Measurements from ENCODE around the gene SYCE1.
"Not testable (repeated sequence)": the region's sequence is repeated elsewhere in the genome, so short reads cannot be mapped to it uniquely, and the experiment has no call there.

SYCE1 gene

GRCh38 chr10:133608855-133609254, 43.5 kb upstream of the SYCE1 start:
- Histone ChIP-seq H2BK12ac (ENCODE audit: low read length in 2 of 2) (no peak overlapping the region), H4K91ac (ENCODE audit: low read length) (no peak overlapping the region), H3K9ac (ENCODE audit: low read length) (no peak overlapping the region)

GRCh38 chr10:133603434-133603833, 38.1 kb upstream of the SYCE1 start:
- H2AK5ac ChIP-seq (ENCODE audit: low read length, severe bottlenecking); H3K4me2 ChIP-seq (ENCODE audit: low read length, poor library complexity, severe bottlenecking); H3K9me3 ChIP-seq (ENCODE audit: control insufficient read depth, low read length); H2BK120ac ChIP-seq (ENCODE audit: low read depth, low read length); H4K8ac ChIP-seq (ENCODE audit: low read length); H3K4me1 ChIP-seq (ENCODE audit: control insufficient read depth, insufficient read depth, low read depth, low read length); H2BK15ac ChIP-seq (ENCODE audit: low read depth, poor library complexity, severe bottlenecking); H2BK12ac ChIP-seq (ENCODE audit: low read length in 2 of 2); H3K9ac ChIP-seq (ENCODE audit: low read length); H3K27ac ChIP-seq (ENCODE audit: low read length, poor library complexity, severe bottlenecking); H3K79me1 ChIP-seq (replicated peaks; ENCODE audit: low read length, poor library complexity, severe bottlenecking); H3K4ac ChIP-seq (ENCODE audit: low read depth in 1 of 2, low read length in 2 of 2); H2AFZ ChIP-seq (ENCODE audit: low read depth, low read length); H3K36me3 ChIP-seq (ENCODE audit: control insufficient read depth in 1 of 2, insufficient read depth in 2 of 2, low read depth in 1 of 2, low read length in 2 of 2); H3K4me3 ChIP-seq (ENCODE audit: insufficient read depth in 1 of 2, low read depth in 1 of 2, low read length in 2 of 2); H3K18ac ChIP-seq (ENCODE audit: low read depth in 1 of 2, low read length in 2 of 2); H2BK5ac ChIP-seq (ENCODE audit: low read depth, low read length, poor library complexity, severe bottlenecking); H3K14ac ChIP-seq (ENCODE audit: low read length in 2 of 2); H3K23ac ChIP-seq (ENCODE audit: low read length in 2 of 2); H4K91ac ChIP-seq (ENCODE audit: low read length); DNase-seq: not testable (repeated sequence)
- 75% methylated on average over 2 of the region's 2 CpGs for WGBS
- peaks cover 10 to 62% of the 10 kb centered on the region in 2 experiments for H3K27me3 ChIP-seq (ENCODE audit: control insufficient read depth in 1 of 2, insufficient read depth in 1 of 2, low read length in 2 of 2)

More at GRCh38 chr10:133608855-133609254, 43.5 kb upstream of the SYCE1 start:
- H3K4me3 ChIP-seq (ENCODE audit: insufficient read depth in 1 of 2, low read depth in 1 of 2, low read length in 2 of 2) = no peak overlapping the region
- no peak overlapping the region for H2BK5ac ChIP-seq (ENCODE audit: low read depth, low read length, poor library complexity, severe bottlenecking)
- no peak overlapping the region for H2BK15ac ChIP-seq (ENCODE audit: low read depth, poor library complexity, severe bottlenecking)
- no peak overlapping the region for H3K18ac ChIP-seq (ENCODE audit: low read depth in 1 of 2, low read length in 2 of 2)
- H3K4me2 ChIP-seq (ENCODE audit: low read length, poor library complexity, severe bottlenecking) = no peak overlapping the region
- no peak overlapping the region for H2AK5ac ChIP-seq (ENCODE audit: low read length, severe bottlenecking)
- no peak overlapping the region for H2BK120ac ChIP-seq (ENCODE audit: low read depth, low read length)
- no peaks in the 10 kb centered on the region for H3K36me3 ChIP-seq (ENCODE audit: control insufficient read depth in 1 of 2, insufficient read depth in 2 of 2, low read depth in 1 of 2, low read length in 2 of 2)
- H3K27ac ChIP-seq (ENCODE audit: low read length, poor library complexity, severe bottlenecking) = no peak overlapping the region
- H3K4ac ChIP-seq (ENCODE audit: low read depth in 1 of 2, low read length in 2 of 2) = no peak overlapping the region
- peaks cover 2% of the 10 kb centered on the region for H3K9me3 ChIP-seq (ENCODE audit: control insufficient read depth, low read length)
- H4K8ac ChIP-seq (ENCODE audit: low read length) = no peak overlapping the region
- DNase-seq = no peak
- H3K4me1 ChIP-seq (ENCODE audit: control insufficient read depth, insufficient read depth, low read depth, low read length) = no peaks in the 10 kb centered on the region
- no peak overlapping the region for H3K23ac ChIP-seq (ENCODE audit: low read length in 2 of 2)
- no peak overlapping the region for H3K14ac ChIP-seq (ENCODE audit: low read length in 2 of 2)
- no peak overlapping the region for H2AFZ ChIP-seq (ENCODE audit: low read depth, low read length)
- WGBS = 0% methylated on average over 2 of the region's 3 CpGs
- H3K27me3 ChIP-seq (ENCODE audit: control insufficient read depth in 1 of 2, insufficient read depth in 1 of 2, low read length in 2 of 2) = peaks cover 6 to 54% of the 10 kb centered on the region in 2 experiments
- H3K79me1 ChIP-seq (replicated peaks; ENCODE audit: low read length, poor library complexity, severe bottlenecking) = no peaks in the 10 kb centered on the region

GRCh38 chr10:133600657-133601056, 35.3 kb upstream of the SYCE1 start:
- Histone ChIP-seq H3K9ac (ENCODE audit: low read length) (no peak overlapping the region), H3K27ac (ENCODE audit: low read length, poor library complexity, severe bottlenecking) (no peak overlapping the region), H3K14ac (ENCODE audit: low read length in 2 of 2) (no peak overlapping the region), H2AFZ (ENCODE audit: low read depth, low read length) (no peak overlapping the region), H3K23ac (ENCODE audit: low read length in 2 of 2) (no peak overlapping the region), H4K8ac (ENCODE audit: low read length) (no peak overlapping the region), H2AK5ac (ENCODE audit: low read length, severe bottlenecking) (no peak overlapping the region), H3K27me3 (ENCODE audit: control insufficient read depth in 1 of 2, insufficient read depth in 1 of 2, low read length in 2 of 2) (peaks cover 10 to 42% of the 10 kb centered on the region in 2 experiments), H3K4me1 (ENCODE audit: control insufficient read depth, insufficient read depth, low read depth, low read length) (no peaks in the 10 kb centered on the region), H3K4ac (ENCODE audit: low read depth in 1 of 2, low read length in 2 of 2) (no peak overlapping the region), H3K18ac (ENCODE audit: low read depth in 1 of 2, low read length in 2 of 2) (no peak overlapping the region), H2BK5ac (ENCODE audit: low read depth, low read length, poor library complexity, severe bottlenecking) (no peak overlapping the region), H2BK15ac (ENCODE audit: low read depth, poor library complexity, severe bottlenecking) (no peak overlapping the region), H3K9me3 (ENCODE audit: control insufficient read depth, low read length) (no peaks in the 10 kb centered on the region), H2BK12ac (ENCODE audit: low read length in 2 of 2) (no peak overlapping the region), H4K91ac (ENCODE audit: low read length) (no peak overlapping the region), H2BK120ac (ENCODE audit: low read depth, low read length) (no peak overlapping the region), H3K4me2 (ENCODE audit: low read length, poor library complexity, severe bottlenecking) (no peak overlapping the region), H3K4me3 (ENCODE audit: insufficient read depth in 1 of 2, low read depth in 1 of 2, low read length in 2 of 2) (no peak overlapping the region), H3K79me1 (replicated peaks; ENCODE audit: low read length, poor library complexity, severe bottlenecking) (no peaks in the 10 kb centered on the region), H3K36me3 (ENCODE audit: control insufficient read depth in 1 of 2, insufficient read depth in 2 of 2, low read depth in 1 of 2, low read length in 2 of 2) (no peaks in the 10 kb centered on the region)
- DNase-seq = no peak
- WGBS = 41% methylated on average over 2 of the region's 3 CpGs

- not testable (repeated sequence) for H4K8ac ChIP-seq (ENCODE audit: low read length); H2AFZ ChIP-seq (ENCODE audit: low read depth, low read length); H3K23ac ChIP-seq (ENCODE audit: low read length in 2 of 2); H2BK15ac ChIP-seq (ENCODE audit: low read depth, poor library complexity, severe bottlenecking); H3K4me3 ChIP-seq (ENCODE audit: insufficient read depth in 1 of 2, low read depth in 1 of 2, low read length in 2 of 2); H2BK120ac ChIP-seq (ENCODE audit: low read depth, low read length); H3K9ac ChIP-seq (ENCODE audit: low read length); H3K4me1 ChIP-seq (ENCODE audit: control insufficient read depth, insufficient read depth, low read depth, low read length); H3K9me3 ChIP-seq (ENCODE audit: control insufficient read depth, low read length); DNase-seq; H3K4me2 ChIP-seq (ENCODE audit: low read length, poor library complexity, severe bottlenecking); H3K14ac ChIP-seq (ENCODE audit: low read length in 2 of 2); H2AK5ac ChIP-seq (ENCODE audit: low read length, severe bottlenecking); H2BK5ac ChIP-seq (ENCODE audit: low read depth, low read length, poor library complexity, severe bottlenecking); H2BK12ac ChIP-seq (ENCODE audit: low read length in 2 of 2); H4K91ac ChIP-seq (ENCODE audit: low read length); H3K18ac ChIP-seq (ENCODE audit: low read depth in 1 of 2, low read length in 2 of 2); H3K4ac ChIP-seq (ENCODE audit: low read depth in 1 of 2, low read length in 2 of 2); H3K27ac ChIP-seq (ENCODE audit: low read length, poor library complexity, severe bottlenecking); H3K79me1 ChIP-seq (replicated peaks; ENCODE audit: low read length, poor library complexity, severe bottlenecking); H3K36me3 ChIP-seq (ENCODE audit: control insufficient read depth in 1 of 2, insufficient read depth in 2 of 2, low read depth in 1 of 2, low read length in 2 of 2)
- peaks cover 10 to 43% of the 10 kb centered on the region in 2 experiments for H3K27me3 ChIP-seq (ENCODE audit: control insufficient read depth in 1 of 2, insufficient read depth in 1 of 2, low read length in 2 of 2)
- WGBS = 72% methylated on average over 8 of the region's 8 CpGs
These were observed 34.5 kb upstream of the SYCE1 start for GRCh38 chr10:133599869-133600268.
